ENCODE measurements around the gene CNOT10. TPM values are rescaled to one million over a fixed set of nuclear protein-coding genes. Genes with fewer than 3 reads are reported as not detected.

CNOT10 gene
- total RNA-seq, 1 donor from 2014 or later, result 48.7 TPM

DNA sequence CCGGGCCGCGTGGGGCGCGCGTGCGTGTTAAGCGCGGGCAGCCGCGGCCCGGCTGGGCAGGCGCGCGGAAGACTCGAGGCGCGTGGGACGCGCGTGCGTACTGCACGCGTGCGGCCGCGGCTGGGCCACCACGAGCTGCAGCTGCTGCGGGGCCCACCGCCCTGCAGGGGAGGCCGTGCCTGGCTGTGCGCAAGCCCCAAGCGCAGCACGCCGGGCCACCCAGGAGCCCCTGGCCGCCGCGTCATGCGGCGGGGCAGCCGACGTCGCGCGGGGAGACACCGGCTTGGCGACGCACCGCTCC lies 132.2 kb downstream of the CNOT10 start:
- no peak overlapping the region for H3K27ac Mint-ChIP-seq
- TF ChIP-seq, protein P1, sequence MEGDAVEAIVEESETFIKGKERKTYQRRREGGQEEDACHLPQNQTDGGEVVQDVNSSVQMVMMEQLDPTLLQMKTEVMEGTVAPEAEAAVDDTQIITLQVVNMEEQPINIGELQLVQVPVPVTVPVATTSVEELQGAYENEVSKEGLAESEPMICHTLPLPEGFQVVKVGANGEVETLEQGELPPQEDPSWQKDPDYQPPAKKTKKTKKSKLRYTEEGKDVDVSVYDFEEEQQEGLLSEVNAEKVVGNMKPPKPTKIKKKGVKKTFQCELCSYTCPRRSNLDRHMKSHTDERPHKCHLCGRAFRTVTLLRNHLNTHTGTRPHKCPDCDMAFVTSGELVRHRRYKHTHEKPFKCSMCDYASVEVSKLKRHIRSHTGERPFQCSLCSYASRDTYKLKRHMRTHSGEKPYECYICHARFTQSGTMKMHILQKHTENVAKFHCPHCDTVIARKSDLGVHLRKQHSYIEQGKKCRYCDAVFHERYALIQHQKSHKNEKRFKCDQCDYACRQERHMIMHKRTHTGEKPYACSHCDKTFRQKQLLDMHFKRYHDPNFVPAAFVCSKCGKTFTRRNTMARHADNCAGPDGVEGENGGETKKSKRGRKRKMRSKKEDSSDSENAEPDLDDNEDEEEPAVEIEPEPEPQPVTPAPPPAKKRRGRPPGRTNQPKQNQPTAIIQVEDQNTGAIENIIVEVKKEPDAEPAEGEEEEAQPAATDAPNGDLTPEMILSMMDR (IDR thresholded peaks at IDR 0.05; ENCODE audit: unreplicated experiment), result no peak
- peak; percentile 37 to 52 for DNase-seq (ENCODE audit: low spot score in 2 of 2, unreplicated experiment in 2 of 2)
- no peaks in the 10 kb centered on the region for H3K36me3 Mint-ChIP-seq
- peaks cover 44% of the 10 kb centered on the region for H3K4me1 Mint-ChIP-seq
- H3K4me3 Mint-ChIP-seq, result peak overlapping the region; percentile 76
- H3K27me3 Mint-ChIP-seq (ENCODE audit: low read depth), result peaks cover 43% of the 10 kb centered on the region
- H3K9me3 Mint-ChIP-seq, result no peaks in the 10 kb centered on the region

DNA sequence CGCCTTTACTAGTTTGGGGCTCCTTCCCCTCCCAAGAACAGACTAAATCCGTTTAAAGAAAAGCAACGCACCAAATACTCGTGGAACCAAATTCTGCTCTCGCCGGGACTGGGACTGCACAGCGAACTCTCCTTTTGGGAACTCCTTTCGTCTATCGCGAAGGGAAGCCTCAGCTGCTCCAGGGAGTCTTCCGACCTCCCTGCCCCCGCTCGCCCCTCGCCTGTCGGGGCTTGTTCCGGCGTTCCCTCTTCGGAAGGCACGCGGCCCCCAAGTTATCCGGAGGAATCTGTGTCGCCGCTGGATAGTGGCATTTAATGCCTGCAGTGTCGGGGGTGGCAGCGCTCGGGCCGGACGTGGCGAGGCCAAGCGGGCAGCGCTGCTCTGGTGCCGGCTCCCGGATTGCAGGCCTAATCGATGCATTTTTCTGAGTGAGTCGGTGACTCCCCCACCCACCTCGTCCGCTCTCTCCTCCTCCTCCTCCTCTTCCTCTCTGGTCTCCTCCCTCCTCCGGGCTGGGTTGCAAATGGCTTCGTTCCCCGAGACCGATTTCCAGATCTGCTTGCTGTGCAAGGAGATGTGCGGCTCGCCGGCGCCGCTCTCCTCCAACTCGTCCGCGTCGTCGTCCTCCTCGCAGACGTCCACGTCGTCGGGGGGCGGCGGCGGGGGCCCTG lies 132.7 kb downstream of the CNOT10 start, which contains the start of gene TRIM71:
TSS of gene TRIM71 (plus strand) at position 440 of the 671 bp plus-strand sequence. CDS start at position 524, 84 bp downstream.
- Mint-ChIP-seq H3K9me3 (no peaks in the 10 kb centered on the region), H3K27me3 (ENCODE audit: low read depth) (peaks cover 45% of the 10 kb centered on the region), H3K4me1 (peaks cover 44% of the 10 kb centered on the region), H3K27ac (peak within 1 kb of the TSS; percentile 64), H3K36me3 (no peaks in the 10 kb centered on the region), H3K4me3 (peak within 1 kb of the TSS; percentile 81)
- TF ChIP-seq, protein P1 (IDR thresholded peaks at IDR 0.05; ENCODE audit: unreplicated experiment), result no peak
- DNase-seq (ENCODE audit: low spot score in 2 of 2, unreplicated experiment in 2 of 2), result peak in 1 of 2 experiments; percentile 47

DNA sequence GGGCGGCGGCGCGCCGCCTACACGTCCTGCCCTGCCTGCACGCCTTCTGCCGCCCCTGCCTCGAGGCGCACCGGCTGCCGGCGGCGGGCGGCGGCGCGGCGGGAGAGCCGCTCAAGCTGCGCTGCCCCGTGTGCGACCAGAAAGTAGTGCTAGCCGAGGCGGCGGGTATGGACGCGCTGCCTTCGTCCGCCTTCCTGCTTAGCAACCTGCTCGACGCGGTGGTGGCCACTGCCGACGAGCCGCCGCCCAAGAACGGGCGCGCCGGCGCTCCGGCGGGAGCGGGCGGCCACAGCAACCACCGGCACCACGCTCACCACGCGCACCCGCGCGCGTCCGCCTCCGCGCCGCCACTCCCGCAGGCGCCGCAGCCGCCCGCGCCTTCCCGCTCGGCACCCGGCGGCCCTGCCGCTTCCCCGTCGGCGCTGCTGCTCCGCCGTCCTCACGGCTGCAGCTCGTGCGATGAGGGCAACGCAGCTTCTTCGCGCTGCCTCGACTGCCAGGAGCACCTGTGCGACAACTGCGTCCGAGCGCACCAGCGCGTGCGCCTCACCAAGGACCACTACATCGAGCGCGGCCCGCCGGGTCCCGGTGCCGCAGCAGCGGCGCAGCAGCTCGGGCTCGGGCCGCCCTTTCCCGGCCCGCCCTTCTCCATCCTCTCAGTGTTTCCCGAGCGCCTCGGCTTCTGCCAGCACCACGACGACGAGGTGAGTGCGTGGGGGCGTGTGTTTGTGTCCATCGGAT lies 133.4 kb downstream of the CNOT10 start:
- no peaks in the 10 kb centered on the region for H3K9me3 Mint-ChIP-seq
- peak overlapping the region; percentile 74 for H3K4me3 Mint-ChIP-seq
- TF ChIP-seq, protein P1 (IDR thresholded peaks at IDR 0.05; ENCODE audit: unreplicated experiment), result no peak
- no peaks in the 10 kb centered on the region for H3K36me3 Mint-ChIP-seq
- H3K27me3 Mint-ChIP-seq (ENCODE audit: low read depth), result peaks cover 47% of the 10 kb centered on the region
- H3K4me1 Mint-ChIP-seq, result peaks cover 46% of the 10 kb centered on the region
- no peak overlapping the region for H3K27ac Mint-ChIP-seq
- DNase-seq (ENCODE audit: low spot score in 2 of 2, unreplicated experiment in 2 of 2), result peak in 1 of 2 experiments; percentile 54

DNA sequence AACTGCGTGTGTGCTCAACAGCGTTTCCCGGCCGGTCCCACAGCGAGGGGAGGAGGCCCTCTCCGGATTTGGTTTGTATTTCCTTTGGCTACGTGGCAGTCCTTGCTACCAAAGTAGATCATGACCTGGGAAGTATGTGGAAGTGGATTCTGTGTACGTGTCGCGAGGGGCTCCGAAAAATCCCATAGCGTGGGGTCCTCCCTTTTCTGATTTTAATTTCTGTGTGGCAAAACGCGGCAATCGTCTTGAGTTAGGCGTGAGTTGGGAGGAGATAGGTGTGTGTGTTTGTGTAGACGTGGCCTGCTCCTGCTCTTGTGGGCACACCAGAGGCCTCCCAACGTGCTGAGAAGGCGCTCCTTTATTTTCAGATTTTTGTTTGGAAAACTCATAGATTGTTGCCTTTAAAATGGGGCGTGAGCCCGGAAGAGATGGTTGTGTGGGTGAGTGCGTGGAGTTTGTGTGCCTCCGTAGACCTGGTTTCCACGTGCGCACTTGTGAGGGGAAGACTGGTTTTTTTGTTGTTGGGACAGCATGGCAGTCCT lies 134.1 kb downstream of the CNOT10 start:
- H3K36me3 Mint-ChIP-seq, result no peaks in the 10 kb centered on the region
- no peak for DNase-seq (ENCODE audit: low spot score in 2 of 2, unreplicated experiment in 2 of 2)
- TF ChIP-seq, protein P1 (IDR thresholded peaks at IDR 0.05; ENCODE audit: unreplicated experiment), result no peak

DNA sequence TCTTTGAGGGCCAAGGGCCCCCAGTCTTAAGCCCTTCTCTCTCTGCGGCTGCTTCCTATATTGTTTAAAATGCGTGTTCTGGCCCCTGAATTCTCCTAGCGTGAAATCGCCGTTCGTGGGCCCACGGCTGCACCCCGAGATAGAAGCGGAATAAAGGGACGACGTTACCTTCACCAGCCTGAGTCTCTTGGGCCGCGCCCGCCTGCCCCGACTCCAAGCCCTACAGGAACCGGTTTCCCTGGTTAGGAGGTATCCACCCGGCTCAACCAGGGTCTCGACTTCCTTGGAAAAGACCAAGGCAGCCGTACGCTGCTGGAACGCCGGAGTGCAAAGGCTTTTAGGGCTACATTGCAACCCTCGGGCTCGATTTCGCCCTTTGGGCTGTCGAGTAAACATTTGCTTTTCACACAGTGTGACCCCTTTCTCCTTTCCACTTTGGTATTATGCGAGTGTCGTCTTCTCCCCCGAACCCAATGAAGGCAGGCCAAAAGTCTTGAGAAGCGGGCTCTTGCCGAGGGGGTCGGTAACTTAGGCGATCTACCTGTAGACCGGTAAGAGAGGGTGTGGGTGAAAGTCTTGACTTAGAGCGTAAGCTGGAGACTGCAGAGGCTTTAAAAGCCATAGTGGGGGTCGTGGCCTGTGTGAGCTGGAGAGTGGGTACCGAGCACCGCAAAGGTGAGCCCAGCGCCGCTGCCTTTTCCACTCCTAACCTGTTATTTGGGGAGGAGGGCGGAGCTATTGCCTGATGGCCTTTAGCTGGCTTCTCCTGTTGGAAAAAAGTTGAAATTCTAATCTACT lies 134.8 kb downstream of the CNOT10 start:
- TF ChIP-seq, protein P1 (IDR thresholded peaks at IDR 0.05; ENCODE audit: unreplicated experiment), result no peak

More for the DNA sequence above, 134.1 kb downstream of the CNOT10 start:
- Mint-ChIP-seq H3K27ac (no peak overlapping the region), H3K9me3 (no peaks in the 10 kb centered on the region), H3K4me3 (peak overlapping the region; percentile 74), H3K4me1 (peaks cover 48% of the 10 kb centered on the region), H3K27me3 (ENCODE audit: low read depth) (peaks cover 48% of the 10 kb centered on the region)

More for the DNA sequence above, 134.8 kb downstream of the CNOT10 start:
- peaks cover 48% of the 10 kb centered on the region for H3K27me3 Mint-ChIP-seq (ENCODE audit: low read depth)
- H3K9me3 Mint-ChIP-seq, result no peaks in the 10 kb centered on the region
- peaks cover 48% of the 10 kb centered on the region for H3K4me1 Mint-ChIP-seq
- peak overlapping the region; percentile 74 for H3K4me3 Mint-ChIP-seq
- DNase-seq (ENCODE audit: low spot score in 2 of 2, unreplicated experiment in 2 of 2), result no peak
- H3K27ac Mint-ChIP-seq, result no peak overlapping the region
- H3K36me3 Mint-ChIP-seq, result no peaks in the 10 kb centered on the region

Data from mesothelial cell of epicardium (in vitro differentiated cells).